GF-D8 (cell line): Measurements from ENCODE around the gene TCAF2.
"Not testable (repeated sequence)": the region's sequence is repeated elsewhere in the genome, so short reads cannot be mapped to it uniquely, and the experiment has no call there.

Experiments
- DNase-seq: peaks from one replicate; lab custom pipeline; 2025; lab: John Stamatoyannopoulos, UW

TCAF2 gene

GRCh38 chr7:143620646-143621045 lies at the start of gene TCAF2:
TCAF2 (plus strand) TSS chr7:143620974.
- not testable (repeated sequence) for DNase-seq

GRCh38 chr7:143571501-143571900 lies 49.3 kb upstream of the TCAF2 start, which contains the start of gene CTAGE15:
CTAGE15 (plus strand) TSS chr7:143571801; CDS start chr7:143571818, 17 bp downstream.
- not testable (repeated sequence) for DNase-seq

DNA sequence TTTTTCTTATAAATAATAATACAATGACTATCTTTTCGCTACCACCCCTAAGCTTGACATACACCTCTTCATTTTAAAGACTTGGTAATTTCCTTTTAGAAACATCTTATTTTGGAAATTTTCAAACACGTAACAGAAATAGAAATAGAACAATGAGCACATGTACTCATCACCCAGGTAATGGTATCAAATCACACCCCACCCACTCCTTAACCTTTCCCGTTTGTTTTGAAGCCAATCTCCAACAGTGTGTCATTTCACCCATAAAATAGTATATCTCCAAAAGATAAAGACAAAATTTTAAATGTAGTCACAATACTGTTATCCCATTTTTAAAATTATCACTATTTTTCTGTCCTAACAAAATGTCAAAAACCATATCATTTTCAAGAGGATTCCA lies 32.6 kb upstream of the TCAF2 start:
- not testable (repeated sequence) for DNase-seq

GRCh38 chr7:143589897-143590296 lies 30.9 kb upstream of the TCAF2 start:
- not testable (repeated sequence) for DNase-seq

DNA sequence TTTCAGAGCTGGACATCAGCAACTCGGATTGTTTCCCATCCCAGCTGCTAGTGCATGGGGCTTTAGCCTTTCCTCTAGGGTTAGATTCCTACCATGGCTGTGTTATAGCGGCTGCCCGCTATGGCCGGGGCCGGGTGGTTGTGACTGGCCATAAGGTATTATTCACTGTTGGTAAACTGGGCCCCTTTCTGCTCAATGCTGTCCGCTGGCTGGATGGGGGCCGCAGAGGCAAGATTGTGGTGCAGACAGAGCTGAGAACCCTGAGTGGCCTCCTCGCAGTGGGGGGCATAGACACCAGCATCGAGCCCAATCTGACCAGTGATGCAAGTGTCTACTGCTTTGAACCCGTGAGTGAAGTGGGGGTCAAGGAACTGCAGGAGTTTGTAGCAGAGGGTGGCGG lies 22.7 kb upstream of the TCAF2 start:
- not testable (repeated sequence) for DNase-seq

DNA sequence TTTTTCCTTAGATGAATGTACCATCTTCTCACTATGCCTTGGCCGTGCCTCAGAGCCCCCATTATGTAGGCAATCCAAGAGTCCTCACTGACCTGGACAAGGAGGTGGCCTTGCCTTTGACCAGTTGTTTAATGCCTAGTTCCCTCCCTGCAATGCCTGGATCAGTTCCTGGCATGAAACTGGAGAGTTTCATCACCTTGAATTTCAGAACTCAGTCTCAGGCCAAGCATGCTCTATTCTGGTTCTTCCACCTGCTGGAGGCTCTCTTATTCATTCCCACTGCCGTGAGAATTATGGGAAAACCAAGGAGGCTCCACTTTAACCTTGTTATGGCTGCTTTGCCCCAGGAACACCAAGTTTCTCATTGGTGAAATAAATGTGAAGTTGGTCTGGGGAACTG lies 17.2 kb upstream of the TCAF2 start:
- not testable (repeated sequence) for DNase-seq

- DNase-seq: not testable (repeated sequence)
Observed at GRCh38 chr7:143606088-143606487, 14.7 kb upstream of the TCAF2 start.

- not testable (repeated sequence) for DNase-seq
Observed at GRCh38 chr7:143615545-143615944, 5.2 kb upstream of the TCAF2 start.

GRCh38 chr7:143617204-143617603 lies 3.6 kb upstream of the TCAF2 start:
- not testable (repeated sequence) for DNase-seq

- not testable (repeated sequence) for DNase-seq
Observed at GRCh38 chr7:143620058-143620457, 716 bp upstream of the TCAF2 start.

DNA sequence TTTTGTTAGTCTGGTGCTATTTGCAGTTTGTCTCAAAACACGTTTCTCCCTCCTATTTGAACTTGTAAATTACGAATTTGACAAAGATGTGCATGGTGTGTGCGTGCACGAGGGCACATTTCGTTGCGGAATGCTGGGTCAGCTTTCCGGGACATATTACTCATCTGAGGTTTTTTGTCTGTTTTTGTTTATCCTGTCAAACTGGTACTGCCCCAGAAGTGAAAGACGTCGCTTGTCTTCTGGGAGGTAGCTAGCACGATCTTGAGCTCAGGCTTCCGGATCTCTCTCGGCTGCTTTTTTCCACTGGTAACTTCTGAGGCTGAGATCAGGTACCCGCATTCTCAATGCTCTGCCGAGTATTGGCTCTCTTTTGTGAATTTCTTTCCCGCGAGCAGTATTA lies 401 bp downstream of the TCAF2 start:
- DNase-seq: not testable (repeated sequence)

GRCh38 chr7:143622130-143622529 lies 1.4 kb downstream of the TCAF2 start:
- DNase-seq: not testable (repeated sequence)

- not testable (repeated sequence) for DNase-seq
Observed at GRCh38 chr7:143630653-143631052, 9.9 kb downstream of the TCAF2 start.

GRCh38 chr7:143632506-143632905 lies 11.7 kb downstream of the TCAF2 start:
- not testable (repeated sequence) for DNase-seq

GRCh38 chr7:143633013-143633618 lies 12.3 kb downstream of the TCAF2 start:
- not testable (repeated sequence) for DNase-seq

GRCh38 chr7:143635364-143636240 lies 14.8 kb downstream of the TCAF2 start:
- DNase-seq: not testable (repeated sequence)

DNA sequence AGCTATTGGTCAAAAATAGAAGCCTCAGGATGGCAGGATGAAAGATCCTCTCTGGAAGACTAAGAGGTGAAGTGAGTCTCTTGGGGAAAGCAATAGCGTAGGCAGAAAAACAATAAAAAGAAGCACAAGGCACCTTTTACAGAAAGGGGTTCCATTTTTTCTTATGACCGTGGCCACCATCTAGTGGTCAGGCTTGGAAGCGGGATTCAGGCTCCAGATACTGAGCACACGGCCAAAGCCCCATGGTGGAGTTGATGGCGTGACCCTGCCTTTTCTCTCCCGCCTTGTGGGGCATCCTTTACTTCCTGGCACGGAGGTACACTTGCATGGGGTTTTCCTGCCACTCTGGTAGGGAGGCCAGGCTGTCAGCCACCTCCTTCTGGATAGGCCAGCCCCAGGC lies 18.6 kb downstream of the TCAF2 start:
- DNase-seq: not testable (repeated sequence)

GRCh38 chr7:143640528-143641189 lies 19.9 kb downstream of the TCAF2 start:
- DNase-seq: not testable (repeated sequence)

GRCh38 chr7:143646598-143646997 lies 25.8 kb downstream of the TCAF2 start:
- DNase-seq: not testable (repeated sequence)

- DNase-seq: not testable (repeated sequence)
Observed at GRCh38 chr7:143649902-143650301, 29.1 kb downstream of the TCAF2 start.

DNA sequence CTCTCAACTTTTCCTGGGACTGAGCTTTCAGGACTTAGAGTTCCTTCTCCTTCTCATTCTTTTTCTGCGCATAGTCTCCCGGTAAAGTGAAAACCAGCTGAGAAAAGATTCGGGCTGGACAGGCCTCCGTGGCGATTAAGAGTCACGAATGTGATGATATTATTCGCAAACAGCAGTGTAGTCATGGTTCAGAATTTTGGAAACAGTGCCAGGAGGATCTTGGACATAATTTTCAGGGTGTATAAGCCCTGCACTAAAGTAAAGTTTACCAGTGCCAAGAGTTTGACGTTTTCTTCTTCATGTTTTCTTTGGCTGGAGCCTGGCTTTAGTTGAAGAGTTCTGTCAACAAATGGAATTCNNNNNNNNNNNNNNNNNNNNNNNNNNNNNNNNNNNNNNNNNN lies 29.7 kb downstream of the TCAF2 start:
- not testable (repeated sequence) for DNase-seq
